ENCODE measurements around the gene CD28. TPM values are rescaled to one million over a fixed set of nuclear protein-coding genes. Genes with fewer than 3 reads are reported as not detected.
"Not testable (repeated sequence)": the region's sequence is repeated elsewhere in the genome, so short reads cannot be mapped to it uniquely, and the experiment has no call there.

CD28 gene
- total RNA-seq, 4 donors from 2014 or later: 0.42 to 1.3 (median 0.63) TPM

DNA sequence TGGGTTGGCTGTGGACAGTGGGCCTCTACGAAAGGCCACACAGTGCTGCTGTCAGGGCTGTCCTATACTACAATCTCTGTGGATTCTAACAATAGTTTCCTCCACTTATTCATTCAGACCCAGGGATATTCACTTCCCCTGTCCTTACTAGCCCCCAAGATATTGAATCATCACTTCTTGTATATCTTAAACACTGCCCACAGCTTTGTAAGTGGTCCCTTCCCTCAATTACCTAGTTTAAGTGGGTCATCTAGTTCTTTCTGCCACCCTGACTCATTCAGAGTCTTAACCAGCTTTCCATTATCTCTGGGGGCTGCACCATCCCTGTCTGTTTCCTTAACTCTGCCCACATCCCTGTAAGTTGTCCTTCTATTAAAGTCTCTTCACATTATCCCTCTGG is 69.2 kb downstream of the CD28 start:
- no peak for TF ChIP-seq POLR2A (IDR thresholded peaks at IDR 0.05)
- TF ChIP-seq CTCF (IDR thresholded peaks at IDR 0.05): no peak
- no peak for DNase-seq
- Histone ChIP-seq H3K4me1 (no peaks in the 10 kb centered on the region), H3K36me3 (no peaks in the 10 kb centered on the region), H3K4me3 (no peak overlapping the region), H3K27ac (no peak overlapping the region), H3K27me3 (no peaks in the 10 kb centered on the region), H3K9me3 (no peaks in the 10 kb centered on the region)
- WGBS, 2 donors: 92 to 100% methylated on average over 1 of the region's 1 CpG
- intact Hi-C loops (cut with DNase I): no loop called here

GRCh38 chr2:203777030-203777429 is 70.6 kb downstream of the CD28 start:
- H3K36me3 ChIP-seq: no peaks in the 10 kb centered on the region
- H3K4me1 ChIP-seq: peaks cover 0 to 2% (median 1%) of the 10 kb centered on the region in 3 donors
- no peaks in the 10 kb centered on the region for H3K27me3 ChIP-seq
- TF ChIP-seq POLR2A (IDR thresholded peaks at IDR 0.05) (no peak), CTCF (IDR thresholded peaks at IDR 0.05) (no peak)
- no peaks in the 10 kb centered on the region for H3K9me3 ChIP-seq
- no peak overlapping the region for H3K27ac ChIP-seq
- intact Hi-C loops (cut with DNase I): no loop called here
- DNase-seq: no peak
- WGBS, 2 donors: 72 to 89% methylated on average over 5 of the region's 5 CpGs
- no peak overlapping the region for H3K4me3 ChIP-seq

DNA sequence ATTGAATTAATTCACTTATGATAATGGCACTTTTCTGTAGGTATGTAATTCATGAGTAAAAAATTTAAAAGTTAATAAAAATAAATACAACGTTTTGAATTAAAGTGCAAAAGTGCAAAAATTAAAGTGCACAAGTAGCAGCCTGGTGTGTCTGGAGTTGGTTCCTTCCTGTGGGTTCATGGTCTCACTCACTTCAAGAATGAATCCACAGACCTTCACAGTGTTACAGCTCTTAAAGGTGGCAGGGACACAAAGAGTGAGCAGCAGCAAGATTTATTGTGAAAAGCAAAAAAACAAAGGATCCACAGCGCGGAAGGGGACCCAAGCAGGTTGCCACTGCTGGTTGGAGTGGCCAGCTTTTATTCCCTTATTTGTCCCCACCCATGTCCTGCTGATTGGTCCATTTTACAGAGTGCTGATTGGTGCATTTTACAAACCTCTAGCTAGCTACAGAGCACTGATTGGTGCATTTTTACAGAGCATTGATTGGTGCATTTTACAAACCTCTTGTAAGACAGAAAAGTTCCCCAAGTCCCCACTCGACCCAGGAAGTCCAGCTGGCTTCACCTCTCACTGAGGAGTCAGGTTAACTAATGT is 73.1 kb downstream of the CD28 start:
- H3K9me3 ChIP-seq; H3K36me3 ChIP-seq; H3K27ac ChIP-seq; DNase-seq; H3K4me3 ChIP-seq; H3K4me1 ChIP-seq; H3K27me3 ChIP-seq; intact Hi-C loops (cut with DNase I): not testable (repeated sequence)
- WGBS, 2 donors: 73 to 87% methylated on average over 4 of the region's 4 CpGs

DNA sequence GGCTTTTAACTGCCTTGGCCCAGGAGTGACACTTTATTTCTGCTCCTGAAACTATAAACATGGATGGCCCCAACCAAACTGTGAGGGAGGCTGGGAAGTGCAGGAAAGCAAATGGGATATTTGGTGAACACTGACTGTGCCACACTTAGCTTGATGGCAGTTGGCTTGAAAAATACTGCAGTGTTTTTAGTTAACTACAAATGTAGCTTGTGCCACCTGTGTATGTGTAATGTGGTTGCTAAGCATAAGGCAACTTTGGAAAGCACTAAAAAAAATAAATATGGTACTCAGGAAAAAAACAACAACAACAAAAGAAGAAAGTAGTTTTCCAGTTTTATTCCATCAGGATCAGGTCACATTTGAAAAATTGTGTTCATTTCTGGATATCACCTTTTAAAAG is 73.8 kb downstream of the CD28 start:
- no peaks in the 10 kb centered on the region for H3K9me3 ChIP-seq
- H3K27ac ChIP-seq: no peak overlapping the region
- peaks cover 0 to 9% (median 8%) of the 10 kb centered on the region in 3 donors for H3K4me1 ChIP-seq
- no peak overlapping the region for H3K4me3 ChIP-seq
- no peak for DNase-seq
- no peaks in the 10 kb centered on the region for H3K36me3 ChIP-seq
- TF ChIP-seq POLR2A (IDR thresholded peaks at IDR 0.05) (no peak), CTCF (IDR thresholded peaks at IDR 0.05) (no peak)
- no peaks in the 10 kb centered on the region for H3K27me3 ChIP-seq
- intact Hi-C loops (cut with DNase I): no loop called here

DNA sequence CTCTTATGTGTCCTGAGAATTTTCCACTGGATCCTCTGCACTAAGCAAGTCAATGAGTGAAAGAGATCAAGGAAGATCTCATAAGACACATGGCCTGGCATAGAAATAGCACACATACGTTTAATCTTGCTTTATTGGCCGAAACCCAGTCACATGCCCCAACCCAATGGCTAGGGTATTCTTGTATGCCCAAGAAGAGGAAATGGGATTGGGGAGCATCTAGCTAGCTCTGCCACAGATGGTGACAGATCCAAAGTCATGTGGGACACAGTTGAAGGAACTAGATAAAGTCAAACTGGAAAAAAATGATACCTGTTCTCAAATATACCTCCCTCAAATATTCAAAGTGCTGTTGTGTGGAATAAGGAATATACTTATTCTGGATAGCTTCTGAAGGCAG is 74.7 kb downstream of the CD28 start:
- no peaks in the 10 kb centered on the region for H3K36me3 ChIP-seq
- H3K27ac ChIP-seq: no peak overlapping the region
- H3K4me3 ChIP-seq: no peak overlapping the region
- peaks cover 0 to 9% (median 8%) of the 10 kb centered on the region in 3 donors for H3K4me1 ChIP-seq
- H3K27me3 ChIP-seq: no peaks in the 10 kb centered on the region
- no peak for DNase-seq
- H3K9me3 ChIP-seq: no peaks in the 10 kb centered on the region
- TF ChIP-seq POLR2A (IDR thresholded peaks at IDR 0.05): no peak
- TF ChIP-seq CTCF (IDR thresholded peaks at IDR 0.05): no peak
- intact Hi-C loops (cut with DNase I): no loop called here
- 91 to 100% methylated on average over 2 of the region's 2 CpGs for WGBS, 2 donors
